CD4-positive, alpha-beta T cell (primary cell): ENCODE results near the gene FKBP1A. TPM values are rescaled to one million over a fixed set of nuclear protein-coding genes. Genes with fewer than 3 reads are reported as not detected.

Source experiments
- ATAC-seq: fragments of 200-7000 bp; cut with Tn5 transposase; one replicate; pipeline ENCODE4 v1.10.0; 2022; ENCODE audit warnings: mild to moderate bottlenecking; ENCODE audit not compliant: poor library complexity
- CTCF ChIA-PET: fragments of 350-600 bp; sonication (Branson Sonifier 250); formaldehyde crosslinking; loops from one replicate; lab custom pipeline; 2021; ENCODE audit warnings: antibody characterized with exemption, inconsistent platforms; lab: Charles Lee
- POLR2A ChIA-PET: fragments of 350-600 bp; sonication (Branson Sonifier 250); formaldehyde crosslinking; loops from one replicate; lab custom pipeline; 2021; ENCODE audit warnings: antibody characterized with exemption, inconsistent platforms; lab: Charles Lee
- DNase-seq, 14 experiments: peaks; one replicate each; pipeline ENCODE4 v3.0.0-alpha.2; 2013 to 2020; ENCODE audit warnings: mixed read lengths in 2 of 14
- H3K27ac ChIP-seq, 2 donors: one replicate each; pipeline versions ENCODE4 v1.5.1 to v1.7.0; 2013; ENCODE audit warnings: low read length in 2 of 2, low read depth in 1 of 2, mild to moderate bottlenecking in 1 of 2
- H3K27me3 ChIP-seq, 2 experiments: 1 replicate in 1 of 2; 2 replicates in 1 of 2; pipeline versions ENCODE4 v1.6.1 to v1.7.0; 2013; ENCODE audit warnings: low read length in 2 of 2, control low read depth in 1 of 2, mild to moderate bottlenecking in 1 of 2, moderate library complexity in 1 of 2; ENCODE audit not compliant: insufficient read depth in 2 of 2, control insufficient read depth in 1 of 2
- H3K36me3 ChIP-seq: one replicate; pipeline ENCODE4 v1.6.1; 2013; ENCODE audit warnings: low read length, control low read depth; ENCODE audit not compliant: insufficient read depth
- H3K4me1 ChIP-seq: one replicate; pipeline ENCODE4 v1.6.1; 2013; ENCODE audit warnings: low read length, control low read depth; ENCODE audit not compliant: insufficient read depth
- H3K4me3 ChIP-seq: one replicate; pipeline ENCODE4 v1.5.1; 2013; ENCODE audit warnings: mild to moderate bottlenecking, low read length, moderate library complexity
- H3K9me3 ChIP-seq, 2 experiments: 1 replicate in 1 of 2; 2 replicates in 1 of 2; pipeline versions ENCODE4 v1.6.1 to v1.7.0; 2013; ENCODE audit warnings: low read length in 2 of 2, mild to moderate bottlenecking in 2 of 2, control low read depth in 1 of 2, moderate library complexity in 1 of 2; ENCODE audit not compliant: control insufficient read depth in 1 of 2, insufficient read depth in 1 of 2
- H3K27ac Mint-ChIP-seq: one replicate; pipeline ENCODE4 v1.8.0; 2020; ENCODE audit warnings: mixed read lengths
- H3K27me3 Mint-ChIP-seq: one replicate; pipeline ENCODE4 v1.8.0; 2021; ENCODE audit warnings: mixed read lengths
- H3K36me3 Mint-ChIP-seq: one replicate; pipeline ENCODE4 v1.8.0; 2021; ENCODE audit warnings: low read depth, mixed read lengths
- H3K4me1 Mint-ChIP-seq: one replicate; pipeline ENCODE4 v1.8.0; 2021; ENCODE audit warnings: low read depth, mixed read lengths
- H3K4me3 Mint-ChIP-seq: one replicate; pipeline ENCODE4 v1.8.0; 2020; ENCODE audit warnings: mild to moderate bottlenecking, mixed read lengths
- H3K9me3 Mint-ChIP-seq: one replicate; pipeline ENCODE4 v1.8.0; 2020; ENCODE audit warnings: mixed read lengths
- CTCF ChIP-seq: fragments of 200-600 bp; IDR thresholded peaks from one replicate; pipeline ENCODE4 v1.8.0; 2022; ENCODE audit warnings: antibody characterized with exemption, mild to moderate bottlenecking
- intact Hi-C, 2 experiments: fragments of 100-400 bp; cut with DNase I in 1 of 2; cut with micrococcal nuclease in 1 of 2; formaldehyde crosslinking; loops; one replicate each; pipeline versions ENCODE4 v1.15.1 to v1.9.0; 2023 to 2025; cut with DNase I, micrococcal nuclease
- total RNA-seq, 174 experiments: library from RNA in 2 of 174; stranded (reverse) in 2 of 174; gene quantifications; one replicate each; pipeline ENCODE4 v1.2.3 and lab custom pipeline; 2021 to 2026

Gene FKBP1A
- total RNA-seq, 2 experiments from 2014 or later, result 43.3 to 45.4 TPM

- no peak for TF ChIP-seq CTCF
- no peaks in the 10 kb centered on the region for H3K27me3 Mint-ChIP-seq
- no peaks in the 10 kb centered on the region for H3K9me3 Mint-ChIP-seq
- ChIA-PET POLR2A (no interaction called here), CTCF (interaction anchor here (0.5 kb wide), 1 partner anchor 34 kb away, joined by 3 read pairs; no protein-coding TSS in a partner anchor)
- intact Hi-C loops, result no loop called here
- Histone ChIP-seq H3K27ac (no peak overlapping the region), H3K4me3 (no peak overlapping the region), H3K9me3 (no peaks in the 10 kb centered on the region), H3K4me1 (peaks cover 33% of the 10 kb centered on the region), H3K27me3 (no peaks in the 10 kb centered on the region), H3K36me3 (peaks cover 33% of the 10 kb centered on the region)
- peaks cover 64% of the 10 kb centered on the region for H3K4me1 Mint-ChIP-seq
- peaks cover 40% of the 10 kb centered on the region for H3K36me3 Mint-ChIP-seq
- ATAC-seq, result no peak
- no peak for DNase-seq
- no peak overlapping the region for H3K27ac Mint-ChIP-seq
- no peak overlapping the region for H3K4me3 Mint-ChIP-seq
Measured at GRCh38 chr20:1332749-1333300, 60.0 kb downstream of the FKBP1A start.

- Histone ChIP-seq H3K4me1 (peaks cover 40% of the 10 kb centered on the region), H3K27me3 (no peaks in the 10 kb centered on the region), H3K27ac (no peak overlapping the region), H3K9me3 (no peaks in the 10 kb centered on the region), H3K4me3 (no peak overlapping the region), H3K36me3 (peaks cover 33% of the 10 kb centered on the region)
- no peak for ATAC-seq
- intact Hi-C loops, result no loop called here
- Mint-ChIP-seq H3K4me1 (peaks cover 55% of the 10 kb centered on the region), H3K36me3 (peaks cover 40% of the 10 kb centered on the region), H3K27ac (no peak overlapping the region), H3K9me3 (no peaks in the 10 kb centered on the region), H3K27me3 (no peaks in the 10 kb centered on the region), H3K4me3 (no peak overlapping the region)
- no peak for TF ChIP-seq CTCF
- DNase-seq, result peak in 1 of 14 experiments; percentile 1
- ChIA-PET CTCF (no interaction called here), POLR2A (no interaction called here)
Measured at GRCh38 chr20:1331801-1332453, 60.9 kb downstream of the FKBP1A start.

GRCh38 chr20:1331101-1331500, 61.8 kb downstream of the FKBP1A start:
- Mint-ChIP-seq H3K36me3 (peaks cover 40% of the 10 kb centered on the region), H3K27ac (no peak overlapping the region), H3K4me1 (peaks cover 47% of the 10 kb centered on the region), H3K27me3 (no peaks in the 10 kb centered on the region), H3K4me3 (no peak overlapping the region), H3K9me3 (no peaks in the 10 kb centered on the region)
- H3K4me1 ChIP-seq, result peaks cover 43% of the 10 kb centered on the region
- intact Hi-C loops, result no loop called here
- no peak overlapping the region for H3K4me3 ChIP-seq
- H3K9me3 ChIP-seq, result no peaks in the 10 kb centered on the region
- POLR2A ChIA-PET, result interaction anchor here (0.9 kb wide), 1 partner anchor 61 kb away, joined by 3 read pairs; the partner anchor contains the start of gene FKBP1A
- H3K27ac ChIP-seq, result peak overlapping the region in 1 of 2 donors; percentile 32
- H3K27me3 ChIP-seq, result no peaks in the 10 kb centered on the region
- no peak for TF ChIP-seq CTCF
- CTCF ChIA-PET, result no interaction called here
- DNase-seq (peak in 1 of 14 experiments; percentile 8), ATAC-seq (no peak)
- H3K36me3 ChIP-seq, result peaks cover 33% of the 10 kb centered on the region
